GM23338 (cell line): Measurements from ENCODE around the gene MYO6. TPM values are rescaled to one million over a fixed set of nuclear protein-coding genes. Genes with fewer than 3 reads are reported as not detected.

Source experiments
- ATAC-seq: fragments of 200-7000 bp; cut with Tn5 transposase; 3 replicates; pipeline ENCODE4 v1.9.1; 2020
- DNase-seq: peaks from one replicate; pipeline ENCODE4 v3.0.0-alpha.2; 2015; ENCODE audit warnings: low spot score
- H2AFZ ChIP-seq: fragments of 200-600 bp; sonication (generic); 2 replicates; pipeline ENCODE4 v1.8.0; 2016; ENCODE audit warnings: antibody characterized with exemption, mild to moderate bottlenecking, moderate library complexity
- H3F3A ChIP-seq: fragments of 200-600 bp; sonication (generic); replicated peaks from 2 replicates; pipeline ENCODE4 v1.8.0; 2017; ENCODE audit warnings: antibody characterized with exemption, mixed run types, low read depth
- H3K27ac ChIP-seq: fragments of 200-600 bp; sonication (generic); 2 replicates; pipeline ENCODE4 v1.6.1; 2016; ENCODE audit warnings: low read depth
- H3K27me3 ChIP-seq: fragments of 200-600 bp; sonication (generic); 2 replicates; pipeline ENCODE4 v1.8.0; 2016; ENCODE audit warnings: mild to moderate bottlenecking, mixed run types, moderate library complexity; ENCODE audit not compliant: insufficient read depth
- H3K36me3 ChIP-seq: fragments of 200-600 bp; sonication (generic); 2 replicates; pipeline ENCODE4 v1.8.0; 2016; ENCODE audit warnings: mild to moderate bottlenecking; ENCODE audit not compliant: insufficient read depth
- H3K4me1 ChIP-seq: fragments of 200-600 bp; sonication (generic); 2 replicates; pipeline ENCODE4 v1.8.0; 2016; ENCODE audit warnings: mild to moderate bottlenecking, moderate library complexity; ENCODE audit not compliant: insufficient read depth
- H3K4me2 ChIP-seq: fragments of 200-600 bp; sonication (generic); 2 replicates; pipeline ENCODE4 v1.7.1; 2017; ENCODE audit warnings: mixed run types
- H3K4me3 ChIP-seq: fragments of 200-600 bp; sonication (generic); 2 replicates; pipeline ENCODE4 v1.6.1; 2016; ENCODE audit warnings: mixed run types
- H3K79me2 ChIP-seq: fragments of 200-600 bp; sonication (generic); replicated peaks from 2 replicates; pipeline ENCODE4 v1.8.0; 2017; ENCODE audit warnings: mild to moderate bottlenecking; ENCODE audit not compliant: insufficient read depth
- H3K9me2 ChIP-seq: fragments of 200-600 bp; sonication (generic); 2 replicates; pipeline ENCODE4 v1.8.0; 2017; ENCODE audit not compliant: insufficient read depth
- H4K20me1 ChIP-seq: fragments of 200-600 bp; sonication (generic); replicated peaks from 2 replicates; pipeline ENCODE4 v1.8.0; 2017; ENCODE audit warnings: mild to moderate bottlenecking; ENCODE audit not compliant: insufficient read depth
- H3K27ac Mint-ChIP-seq: 2 replicates; pipeline ENCODE4 v1.8.0; 2020; ENCODE audit warnings: inconsistent platforms, mild to moderate bottlenecking, moderate library complexity, mixed read lengths
- H3K27me3 Mint-ChIP-seq: 3 replicates; pipeline ENCODE4 v1.8.0; 2022; ENCODE audit warnings: low read depth, mild to moderate bottlenecking, moderate library complexity, mixed read lengths, inconsistent platforms; ENCODE audit not compliant: insufficient read depth, poor library complexity
- H3K36me3 Mint-ChIP-seq: 3 replicates; pipeline ENCODE4 v1.8.0; 2021; ENCODE audit warnings: low read depth, mild to moderate bottlenecking, inconsistent platforms, moderate library complexity, mixed read lengths
- H3K4me1 Mint-ChIP-seq: 3 replicates; pipeline ENCODE4 v1.8.0; 2020; ENCODE audit warnings: mild to moderate bottlenecking, inconsistent platforms, mixed read lengths
- H3K4me3 Mint-ChIP-seq: 3 replicates; pipeline ENCODE4 v1.8.0; 2021; ENCODE audit warnings: moderate library complexity, mild to moderate bottlenecking, inconsistent platforms, mixed read lengths
- H3K9me3 Mint-ChIP-seq: 3 replicates; pipeline ENCODE4 v1.8.0; 2020; ENCODE audit warnings: moderate library complexity, mild to moderate bottlenecking, inconsistent platforms, mixed read lengths
- CREB1 ChIP-seq: fragments of 250-450 bp; sonication (Bioruptor Pico); IDR thresholded peaks from 2 replicates; pipeline ENCODE4 v1.5.0; 2020; ENCODE audit warnings: low read depth, mild to moderate bottlenecking, moderate library complexity
- ETS1 ChIP-seq: IDR thresholded peaks from 2 replicates; pipeline ENCODE4 v1.6.1; 2016; ENCODE audit warnings: antibody characterized with exemption
- EZH2 ChIP-seq: fragments of 200-600 bp; sonication (generic); IDR thresholded peaks from one replicate; pipeline ENCODE4 v1.8.0; 2017; ENCODE audit warnings: antibody characterized with exemption, mild to moderate bottlenecking, low read depth; ENCODE audit not compliant: unreplicated experiment
- EZH2phosphoT487 ChIP-seq: fragments of 200-600 bp; sonication (generic); IDR thresholded peaks from one replicate; pipeline ENCODE4 v1.8.1; 2018; ENCODE audit warnings: antibody characterized with exemption; ENCODE audit not compliant: unreplicated experiment
- JUNB ChIP-seq: IDR thresholded peaks from one replicate; pipeline ENCODE4 v1.6.1; 2016; ENCODE audit warnings: antibody characterized with exemption; ENCODE audit not compliant: unreplicated experiment
- NANOG ChIP-seq: IDR thresholded peaks from 2 replicates; pipeline ENCODE4 v1.6.1; 2016; ENCODE audit warnings: antibody characterized with exemption, borderline replicate concordance
- POLR2AphosphoS5 ChIP-seq: IDR thresholded peaks from 2 replicates; pipeline ENCODE4 v1.6.1; 2016; ENCODE audit warnings: antibody characterized with exemption, low read depth
- STAT1 ChIP-seq: IDR thresholded peaks from one replicate; pipeline ENCODE4 v1.6.1; 2016; ENCODE audit warnings: antibody characterized with exemption; ENCODE audit not compliant: unreplicated experiment
- ZNF114 ChIP-seq: fragments of 250-450 bp; sonication (Bioruptor Pico); IDR thresholded peaks from 2 replicates; pipeline ENCODE4 v1.5.0; 2020; ENCODE audit warnings: mild to moderate bottlenecking, moderate library complexity
- ZNF331 ChIP-seq: fragments of 250-450 bp; sonication (Bioruptor Pico); IDR thresholded peaks from 2 replicates; pipeline ENCODE4 v1.5.0; 2020; ENCODE audit warnings: low read depth, mild to moderate bottlenecking, moderate library complexity
- ZNF462 ChIP-seq: fragments of 250-450 bp; sonication (Bioruptor Pico); IDR thresholded peaks from 2 replicates; pipeline ENCODE4 v1.5.0; 2020; ENCODE audit warnings: mild to moderate bottlenecking, moderate library complexity
- polyA plus RNA-seq: library from polyadenylated mRNA; unstranded; fragments of >200 nt; fragmentation: Nextera tagmentation; extraction: Ambion mirVana; gene quantifications from 2 replicates; pipeline ENCODE4 v1.2.1, GENCODE V29; 2016
- total RNA-seq: library from RNA; depleted of rRNA; stranded (reverse); fragments of >200 nt; shearing (Covaris generic); gene quantifications from 2 replicates; pipeline ENCODE4 v1.2.3, GENCODE V29; 2014
- TF ChIP-seq, protein P1 (sequence below): IDR thresholded peaks from one replicate; pipeline ENCODE4 v1.6.1; 2018; ENCODE audit warnings: antibody characterized with exemption; ENCODE audit not compliant: unreplicated experiment
- TF ChIP-seq, protein P2 (sequence below), 2 experiments: fragments of 200-600 bp in 1 of 2; sonication (generic) in 1 of 2; conservative IDR thresholded peaks; 2 replicates each; pipeline versions ENCODE4 v1.5.1 to v1.6.1; 2016 to 2017; ENCODE audit warnings: antibody characterized with exemption in 2 of 2, low read depth in 2 of 2, mild to moderate bottlenecking in 2 of 2, moderate library complexity in 1 of 2

Gene MYO6
- total and polyA plus RNA-seq, 2 experiments from 2014 or later = 21.8 to 33.0 TPM

DNA sequence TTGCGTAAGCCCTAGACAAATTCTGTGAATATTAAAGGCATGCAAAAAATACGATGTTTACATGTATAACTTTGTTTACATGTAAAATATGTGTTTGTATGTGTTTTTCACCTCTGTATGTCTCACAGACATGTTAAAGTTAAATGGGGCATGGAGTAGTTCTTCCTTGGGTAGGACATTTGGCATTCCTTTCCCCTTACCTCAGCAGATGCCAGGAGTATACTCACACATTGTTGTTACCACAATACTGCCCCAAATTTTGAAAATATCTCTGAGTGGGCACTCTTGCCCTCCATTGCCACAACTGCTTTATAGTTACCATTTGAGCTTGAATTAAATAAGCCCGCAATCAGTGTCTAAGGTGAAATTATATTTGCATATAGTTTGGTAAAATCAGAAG is 147.5 kb downstream of the MYO6 start:
- no peaks in the 10 kb centered on the region for H3F3A ChIP-seq
- Mint-ChIP-seq H3K36me3 (peaks cover 4% of the 10 kb centered on the region; the same call in 2 of the 3 replicates), H3K4me1 (peaks cover 7% of the 10 kb centered on the region; the same call in 2 of the 3 replicates), H3K27ac (no peak overlapping the region), H3K4me3 (no peak overlapping the region), H3K9me3 (peaks cover 3% of the 10 kb centered on the region; the same call in 1 of the 3 replicates), H3K27me3 (peaks cover 6% of the 10 kb centered on the region)
- no peak for ATAC-seq
- no peak overlapping the region for H2AFZ ChIP-seq
- TF ChIP-seq EZH2 = no peak
- TF ChIP-seq, protein P1, sequence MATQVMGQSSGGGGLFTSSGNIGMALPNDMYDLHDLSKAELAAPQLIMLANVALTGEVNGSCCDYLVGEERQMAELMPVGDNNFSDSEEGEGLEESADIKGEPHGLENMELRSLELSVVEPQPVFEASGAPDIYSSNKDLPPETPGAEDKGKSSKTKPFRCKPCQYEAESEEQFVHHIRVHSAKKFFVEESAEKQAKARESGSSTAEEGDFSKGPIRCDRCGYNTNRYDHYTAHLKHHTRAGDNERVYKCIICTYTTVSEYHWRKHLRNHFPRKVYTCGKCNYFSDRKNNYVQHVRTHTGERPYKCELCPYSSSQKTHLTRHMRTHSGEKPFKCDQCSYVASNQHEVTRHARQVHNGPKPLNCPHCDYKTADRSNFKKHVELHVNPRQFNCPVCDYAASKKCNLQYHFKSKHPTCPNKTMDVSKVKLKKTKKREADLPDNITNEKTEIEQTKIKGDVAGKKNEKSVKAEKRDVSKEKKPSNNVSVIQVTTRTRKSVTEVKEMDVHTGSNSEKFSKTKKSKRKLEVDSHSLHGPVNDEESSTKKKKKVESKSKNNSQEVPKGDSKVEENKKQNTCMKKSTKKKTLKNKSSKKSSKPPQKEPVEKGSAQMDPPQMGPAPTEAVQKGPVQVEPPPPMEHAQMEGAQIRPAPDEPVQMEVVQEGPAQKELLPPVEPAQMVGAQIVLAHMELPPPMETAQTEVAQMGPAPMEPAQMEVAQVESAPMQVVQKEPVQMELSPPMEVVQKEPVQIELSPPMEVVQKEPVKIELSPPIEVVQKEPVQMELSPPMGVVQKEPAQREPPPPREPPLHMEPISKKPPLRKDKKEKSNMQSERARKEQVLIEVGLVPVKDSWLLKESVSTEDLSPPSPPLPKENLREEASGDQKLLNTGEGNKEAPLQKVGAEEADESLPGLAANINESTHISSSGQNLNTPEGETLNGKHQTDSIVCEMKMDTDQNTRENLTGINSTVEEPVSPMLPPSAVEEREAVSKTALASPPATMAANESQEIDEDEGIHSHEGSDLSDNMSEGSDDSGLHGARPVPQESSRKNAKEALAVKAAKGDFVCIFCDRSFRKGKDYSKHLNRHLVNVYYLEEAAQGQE = no peak
- TF ChIP-seq ZNF462 (CRISPR knock-in tag) = no peak
- TF ChIP-seq, protein P2, sequence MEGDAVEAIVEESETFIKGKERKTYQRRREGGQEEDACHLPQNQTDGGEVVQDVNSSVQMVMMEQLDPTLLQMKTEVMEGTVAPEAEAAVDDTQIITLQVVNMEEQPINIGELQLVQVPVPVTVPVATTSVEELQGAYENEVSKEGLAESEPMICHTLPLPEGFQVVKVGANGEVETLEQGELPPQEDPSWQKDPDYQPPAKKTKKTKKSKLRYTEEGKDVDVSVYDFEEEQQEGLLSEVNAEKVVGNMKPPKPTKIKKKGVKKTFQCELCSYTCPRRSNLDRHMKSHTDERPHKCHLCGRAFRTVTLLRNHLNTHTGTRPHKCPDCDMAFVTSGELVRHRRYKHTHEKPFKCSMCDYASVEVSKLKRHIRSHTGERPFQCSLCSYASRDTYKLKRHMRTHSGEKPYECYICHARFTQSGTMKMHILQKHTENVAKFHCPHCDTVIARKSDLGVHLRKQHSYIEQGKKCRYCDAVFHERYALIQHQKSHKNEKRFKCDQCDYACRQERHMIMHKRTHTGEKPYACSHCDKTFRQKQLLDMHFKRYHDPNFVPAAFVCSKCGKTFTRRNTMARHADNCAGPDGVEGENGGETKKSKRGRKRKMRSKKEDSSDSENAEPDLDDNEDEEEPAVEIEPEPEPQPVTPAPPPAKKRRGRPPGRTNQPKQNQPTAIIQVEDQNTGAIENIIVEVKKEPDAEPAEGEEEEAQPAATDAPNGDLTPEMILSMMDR (conservative IDR thresholded peaks at IDR 0.05; ENCODE audit: low read depth in 2 of 2) = no peak
- no peak for TF ChIP-seq POLR2AphosphoS5
- no peak for TF ChIP-seq EZH2phosphoT487
- TF ChIP-seq JUNB = no peak
- TF ChIP-seq STAT1 = no peak
- TF ChIP-seq ZNF331 (CRISPR knock-in tag) = no peak
- TF ChIP-seq ZNF114 (CRISPR knock-in tag) = no peak
- TF ChIP-seq ETS1 = no peak
- TF ChIP-seq NANOG = no peak
- TF ChIP-seq CREB1 = no peak
- H3K27me3 ChIP-seq = no peaks in the 10 kb centered on the region
- no peaks in the 10 kb centered on the region for H3K36me3 ChIP-seq
- no peak overlapping the region for H3K4me2 ChIP-seq
- H3K9me2 ChIP-seq = no peaks in the 10 kb centered on the region
- H3K79me2 ChIP-seq = no peaks in the 10 kb centered on the region
- no peak for DNase-seq
- H3K27ac ChIP-seq = no peak overlapping the region
- H4K20me1 ChIP-seq = no peaks in the 10 kb centered on the region
- no peak overlapping the region for H3K4me3 ChIP-seq
- H3K4me1 ChIP-seq = no peaks in the 10 kb centered on the region
